ENCODE results near the gene SYNE4.

Gene SYNE4

DNA sequence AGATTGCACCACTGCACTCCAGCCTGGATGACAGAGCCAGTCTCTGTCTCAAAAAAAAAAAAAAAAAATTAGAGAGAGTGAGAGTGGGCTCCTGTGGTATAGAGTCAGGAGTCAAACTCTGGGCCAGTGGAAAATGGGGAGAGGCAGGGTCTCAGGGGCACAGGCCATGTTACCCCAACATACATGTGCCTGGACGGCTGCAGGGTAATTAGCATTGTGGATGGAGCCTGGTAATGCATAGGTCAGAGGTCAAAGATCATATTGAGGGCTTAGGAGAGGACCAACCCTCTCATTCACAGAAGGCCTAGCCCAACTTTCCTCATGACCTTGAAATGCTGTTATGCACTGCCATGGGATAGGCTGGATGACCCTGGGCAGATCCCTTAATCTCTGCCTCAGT lies 16.9 kb upstream of the SYNE4 start:
- DNase-seq (ENCODE audit: low read depth, low spot score): no peak
- Histone ChIP-seq H3K4me3 (ENCODE audit: low read length) (no peak overlapping the region), H3K4me1 (ENCODE audit: control insufficient read depth, insufficient read depth, low read length) (no peaks in the 10 kb centered on the region; the same call in 1 of the 2 replicates), H3K9me3 (ENCODE audit: control insufficient read depth, insufficient read depth, low read length) (no peaks in the 10 kb centered on the region), H3K27ac (ENCODE audit: low read length) (no peak overlapping the region), H3K36me3 (ENCODE audit: control insufficient read depth, insufficient read depth, low read length) (peaks cover 8% of the 10 kb centered on the region), H3K27me3 (ENCODE audit: control insufficient read depth, insufficient read depth, low read length) (no peaks in the 10 kb centered on the region)
- WGBS (ENCODE audit: insufficient coverage, insufficient read length): no CpG with 5 or more reads among the region's 1 CpG

DNA sequence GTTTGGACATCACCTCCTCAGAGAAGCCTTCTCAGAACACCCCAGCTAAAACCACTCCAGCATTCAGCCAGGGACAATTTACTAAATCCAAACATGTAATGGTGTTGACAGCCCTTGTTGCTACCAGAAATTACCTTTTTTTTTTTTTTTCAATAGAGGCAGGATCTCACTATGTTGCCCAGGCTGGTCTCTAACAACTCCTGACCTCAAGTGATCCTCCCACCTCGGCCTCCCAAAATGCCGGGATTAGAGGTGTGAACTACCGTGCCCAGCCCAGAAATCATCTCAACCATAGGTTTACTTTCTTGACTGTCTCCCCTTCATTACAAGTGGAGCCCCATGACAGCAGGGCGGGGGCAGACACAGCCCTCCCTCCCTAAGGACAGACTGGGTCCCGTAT lies 14.8 kb upstream of the SYNE4 start:
- no peaks in the 10 kb centered on the region for H3K27me3 ChIP-seq (ENCODE audit: control insufficient read depth, insufficient read depth, low read length)
- no peak for DNase-seq (ENCODE audit: low read depth, low spot score)
- no peak overlapping the region for H3K4me3 ChIP-seq (ENCODE audit: low read length)
- no peak overlapping the region for H3K27ac ChIP-seq (ENCODE audit: low read length)
- WGBS (ENCODE audit: insufficient coverage, insufficient read length): no CpG with 5 or more reads among the region's 5 CpGs
- no peaks in the 10 kb centered on the region; the same call in 1 of the 2 replicates for H3K4me1 ChIP-seq (ENCODE audit: control insufficient read depth, insufficient read depth, low read length)
- peaks cover 8% of the 10 kb centered on the region for H3K36me3 ChIP-seq (ENCODE audit: control insufficient read depth, insufficient read depth, low read length)
- H3K9me3 ChIP-seq (ENCODE audit: control insufficient read depth, insufficient read depth, low read length): no peaks in the 10 kb centered on the region

DNA sequence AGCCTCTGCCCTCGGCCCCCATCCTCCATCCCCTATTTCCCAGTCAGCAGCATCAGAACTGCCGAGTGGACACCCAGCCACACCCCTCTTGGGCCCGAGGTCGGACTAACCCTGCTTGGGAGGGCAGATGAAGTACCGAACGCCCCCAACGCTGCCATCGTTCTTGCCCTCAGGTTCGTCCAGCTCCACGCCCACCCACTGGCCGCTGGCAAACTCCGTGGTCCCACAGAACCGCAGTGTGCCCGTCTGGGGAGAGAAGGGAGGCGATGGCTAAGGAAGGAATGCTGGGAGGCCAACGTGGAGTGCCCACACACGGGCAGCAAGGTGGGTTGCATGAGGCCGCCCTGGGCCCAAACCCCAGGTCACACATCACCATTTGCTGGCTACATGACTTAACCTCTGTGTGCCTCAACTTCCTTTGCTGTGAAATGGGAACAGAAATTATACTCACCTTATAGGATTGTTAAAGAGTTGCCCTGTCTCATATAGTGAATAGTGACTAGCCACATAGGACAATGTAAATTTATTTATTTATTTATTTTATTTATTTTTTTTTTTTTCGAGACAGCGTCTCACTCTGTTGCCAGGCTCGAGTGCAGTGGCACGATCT lies 10.6 kb upstream of the SYNE4 start:
- WGBS (ENCODE audit: insufficient coverage, insufficient read length): no CpG with 5 or more reads among the region's 22 CpGs
- Histone ChIP-seq H3K27ac (ENCODE audit: low read length) (no peak overlapping the region), H3K4me3 (ENCODE audit: low read length) (no peak overlapping the region), H3K36me3 (ENCODE audit: control insufficient read depth, insufficient read depth, low read length) (peaks cover 9% of the 10 kb centered on the region), H3K27me3 (ENCODE audit: control insufficient read depth, insufficient read depth, low read length) (no peaks in the 10 kb centered on the region), H3K4me1 (ENCODE audit: control insufficient read depth, insufficient read depth, low read length) (no peaks in the 10 kb centered on the region), H3K9me3 (ENCODE audit: control insufficient read depth, insufficient read depth, low read length) (no peaks in the 10 kb centered on the region)
- no peak for DNase-seq (ENCODE audit: low read depth, low spot score)

DNA sequence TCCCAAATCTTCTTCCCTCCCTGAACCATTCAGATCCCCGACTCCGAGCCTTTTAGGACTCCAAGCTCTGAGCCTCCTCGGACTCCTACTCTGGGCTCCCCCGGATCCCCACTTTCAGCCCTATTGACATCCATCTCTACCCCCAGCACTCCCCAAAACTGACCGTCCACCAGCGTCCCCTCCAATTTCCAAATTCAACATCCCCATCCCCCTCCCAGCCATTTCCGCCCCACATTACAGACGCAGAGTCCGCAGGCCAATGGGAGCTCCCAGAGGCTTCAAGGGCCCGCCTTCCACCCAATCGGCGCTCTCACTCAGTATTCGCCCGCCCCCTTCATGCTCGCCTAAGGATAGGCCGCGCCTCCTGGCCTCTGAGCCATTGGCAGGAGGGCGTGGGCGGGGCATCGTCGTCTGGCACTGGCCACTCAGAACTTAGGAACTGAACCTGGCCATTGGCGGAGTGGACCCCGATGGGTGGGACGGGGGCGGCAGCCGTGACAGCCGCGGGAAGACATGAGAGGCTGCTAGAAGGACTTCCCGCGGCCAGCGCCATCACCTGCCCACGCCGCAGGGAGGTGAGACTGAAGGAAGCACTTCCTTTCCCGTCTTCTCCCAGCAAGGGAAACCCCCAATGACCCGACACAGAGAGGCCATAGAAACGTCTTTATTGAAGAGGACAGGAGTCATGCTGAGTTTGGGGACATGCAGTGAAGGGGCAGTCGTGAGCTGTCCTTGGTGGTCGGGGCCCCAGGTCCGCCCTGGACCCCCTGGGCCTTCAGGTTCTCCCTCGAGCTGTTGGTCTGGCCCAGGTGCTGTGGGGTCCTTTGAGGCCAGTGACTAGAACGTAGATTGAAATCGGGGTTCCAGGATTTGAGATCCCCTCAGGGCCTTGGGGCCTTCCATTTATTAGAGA lies 5.7 kb upstream of the SYNE4 start, which contains the start of gene ALKBH6:
TSS of gene ALKBH6 (minus strand) at position 202 of the 913 bp plus-strand sequence. CDS start 816 bp downstream, outside the sequence.
- Histone ChIP-seq H3K27ac (ENCODE audit: low read length) (no peak within 1 kb of the TSS), H3K27me3 (ENCODE audit: control insufficient read depth, insufficient read depth, low read length) (no peaks in the 10 kb centered on the region), H3K9me3 (ENCODE audit: control insufficient read depth, insufficient read depth, low read length) (no peaks in the 10 kb centered on the region), H3K4me1 (ENCODE audit: control insufficient read depth, insufficient read depth, low read length) (0 out of 2 replicates have a peak, but pooled peaks cover 2% of the 10 kb centered on the region), H3K36me3 (ENCODE audit: control insufficient read depth, insufficient read depth, low read length) (0 out of 2 replicates have a peak, but pooled peaks cover 3% of the 10 kb centered on the region), H3K4me3 (ENCODE audit: low read length) (peak within 1 kb of the TSS; percentile 83; the same call in 1 of the 2 replicates)
- no CpG with 5 or more reads among the region's 42 CpGs for WGBS (ENCODE audit: insufficient coverage, insufficient read length)
- peak; percentile 93 for DNase-seq (ENCODE audit: low read depth, low spot score)

DNA sequence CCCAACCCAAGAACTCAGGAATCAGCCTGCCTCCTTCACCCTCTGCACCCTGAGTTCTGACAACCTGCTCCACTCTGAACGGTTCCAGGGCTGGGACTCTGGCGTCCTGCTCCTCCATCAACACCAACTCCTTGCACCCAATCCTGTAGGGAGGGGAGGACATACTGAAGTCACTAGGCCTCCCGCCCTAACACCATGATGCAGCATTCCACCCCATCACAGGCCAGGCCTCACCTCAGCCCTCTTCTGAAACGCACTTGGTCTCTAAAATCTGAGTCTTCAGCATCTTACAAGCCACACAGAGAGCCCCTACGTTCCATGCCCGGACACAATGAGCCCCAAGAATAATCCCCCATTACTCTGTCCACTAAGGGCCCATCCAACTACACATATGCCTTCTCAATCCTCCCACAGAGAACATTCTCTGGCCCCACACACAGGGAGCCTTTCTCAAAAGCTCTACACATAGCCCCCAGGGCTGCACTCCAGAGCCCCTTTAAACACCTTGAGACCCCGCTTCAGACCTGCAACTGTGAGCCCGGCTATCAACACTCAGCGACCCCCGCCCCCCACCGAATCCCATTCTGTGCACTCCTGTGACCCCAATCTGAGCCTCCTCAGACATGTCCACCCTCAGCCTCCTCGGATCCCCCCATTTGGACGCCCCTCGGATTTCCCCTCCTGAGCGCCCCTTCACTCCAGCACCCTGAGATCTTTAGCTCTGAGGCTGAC lies 4.8 kb upstream of the SYNE4 start:
- no peaks in the 10 kb centered on the region for H3K27me3 ChIP-seq (ENCODE audit: control insufficient read depth, insufficient read depth, low read length)
- peak overlapping the region; percentile 83; the same call in 1 of the 2 replicates for H3K4me3 ChIP-seq (ENCODE audit: low read length)
- H3K36me3 ChIP-seq (ENCODE audit: control insufficient read depth, insufficient read depth, low read length): 0 out of 2 replicates have a peak, but pooled peaks cover 3% of the 10 kb centered on the region
- no peaks in the 10 kb centered on the region for H3K9me3 ChIP-seq (ENCODE audit: control insufficient read depth, insufficient read depth, low read length)
- no peak for DNase-seq (ENCODE audit: low read depth, low spot score)
- H3K4me1 ChIP-seq (ENCODE audit: control insufficient read depth, insufficient read depth, low read length): 0 out of 2 replicates have a peak, but pooled peaks cover 2% of the 10 kb centered on the region
- no CpG with 5 or more reads among the region's 15 CpGs for WGBS (ENCODE audit: insufficient coverage, insufficient read length)
- no peak overlapping the region for H3K27ac ChIP-seq (ENCODE audit: low read length)

DNA sequence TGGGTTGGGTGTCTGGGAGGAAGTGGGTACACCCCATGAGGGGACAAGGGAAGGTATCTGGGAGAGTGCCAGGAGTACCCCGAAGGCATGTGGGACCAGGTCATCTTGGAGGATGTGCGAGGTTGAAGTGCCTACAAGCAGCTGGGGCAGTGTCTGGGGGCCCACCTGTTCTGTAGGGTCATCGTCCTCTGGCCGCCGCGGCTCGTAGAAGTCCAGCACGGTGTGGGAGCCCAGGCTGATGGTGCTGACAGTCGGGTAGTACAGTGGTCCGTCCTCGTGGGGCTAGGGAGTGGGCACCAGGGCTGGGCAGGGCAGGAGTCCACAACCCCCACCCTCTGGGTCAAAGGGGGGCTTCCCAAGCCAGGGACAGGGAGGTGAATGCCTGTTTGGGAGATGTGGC lies 1.8 kb upstream of the SYNE4 start:
- Histone ChIP-seq H3K9me3 (ENCODE audit: control insufficient read depth, insufficient read depth, low read length) (no peaks in the 10 kb centered on the region), H3K4me1 (ENCODE audit: control insufficient read depth, insufficient read depth, low read length) (peaks cover 2% of the 10 kb centered on the region; the same call in 1 of the 2 replicates), H3K4me3 (ENCODE audit: low read length) (no peak overlapping the region), H3K36me3 (ENCODE audit: control insufficient read depth, insufficient read depth, low read length) (no peaks in the 10 kb centered on the region), H3K27ac (ENCODE audit: low read length) (no peak overlapping the region), H3K27me3 (ENCODE audit: control insufficient read depth, insufficient read depth, low read length) (no peaks in the 10 kb centered on the region)
- DNase-seq (ENCODE audit: low read depth, low spot score): no peak
- no CpG with 5 or more reads among the region's 11 CpGs for WGBS (ENCODE audit: insufficient coverage, insufficient read length)

DNA sequence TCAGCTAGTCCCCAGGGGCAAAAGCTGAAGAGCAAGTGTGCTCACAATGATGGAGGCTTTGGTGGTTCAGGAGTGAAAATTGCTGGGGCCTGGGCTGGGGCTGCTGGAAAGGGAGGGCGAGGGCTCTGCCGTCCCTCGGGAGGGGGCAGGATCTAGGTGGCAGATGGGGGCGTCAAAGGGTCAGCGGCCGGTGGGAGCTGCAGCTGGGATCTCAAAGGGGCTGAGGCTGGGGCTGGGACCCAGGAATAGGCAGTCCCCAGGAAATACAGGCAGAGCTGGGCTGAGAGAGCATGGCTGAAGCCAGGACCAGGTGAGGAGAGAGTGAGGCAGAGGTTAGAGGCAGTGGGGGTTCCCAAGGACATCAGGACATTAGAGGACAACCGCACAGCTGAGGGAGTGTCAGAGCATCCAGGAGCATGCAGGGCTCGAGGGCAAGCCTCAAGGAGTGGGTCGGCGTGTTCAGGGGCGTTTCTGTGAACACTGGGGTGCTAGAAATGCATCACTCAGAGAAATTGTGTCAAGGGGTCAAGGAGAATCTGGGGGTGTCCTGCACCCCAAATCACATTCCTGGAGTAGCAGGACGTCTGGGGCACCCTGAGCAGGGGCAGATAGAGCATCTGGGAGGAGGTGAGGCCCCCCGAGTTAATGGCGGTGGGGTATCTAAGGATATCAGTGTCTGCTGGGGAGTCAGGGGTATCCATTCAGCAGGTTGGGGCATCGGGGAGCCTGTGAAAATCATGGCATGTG lies 1.2 kb upstream of the SYNE4 start:
- H3K4me1 ChIP-seq (ENCODE audit: control insufficient read depth, insufficient read depth, low read length): peaks cover 2% of the 10 kb centered on the region; the same call in 1 of the 2 replicates
- no peaks in the 10 kb centered on the region for H3K9me3 ChIP-seq (ENCODE audit: control insufficient read depth, insufficient read depth, low read length)
- H3K36me3 ChIP-seq (ENCODE audit: control insufficient read depth, insufficient read depth, low read length): peaks cover 2% of the 10 kb centered on the region; the same call in 1 of the 2 replicates
- WGBS (ENCODE audit: insufficient coverage, insufficient read length): no CpG with 5 or more reads among the region's 15 CpGs
- no peak overlapping the region for H3K27ac ChIP-seq (ENCODE audit: low read length)
- no peak for DNase-seq (ENCODE audit: low read depth, low spot score)
- H3K4me3 ChIP-seq (ENCODE audit: low read length): peak overlapping the region; percentile 51; the same call in 1 of the 2 replicates
- H3K27me3 ChIP-seq (ENCODE audit: control insufficient read depth, insufficient read depth, low read length): no peaks in the 10 kb centered on the region

DNA sequence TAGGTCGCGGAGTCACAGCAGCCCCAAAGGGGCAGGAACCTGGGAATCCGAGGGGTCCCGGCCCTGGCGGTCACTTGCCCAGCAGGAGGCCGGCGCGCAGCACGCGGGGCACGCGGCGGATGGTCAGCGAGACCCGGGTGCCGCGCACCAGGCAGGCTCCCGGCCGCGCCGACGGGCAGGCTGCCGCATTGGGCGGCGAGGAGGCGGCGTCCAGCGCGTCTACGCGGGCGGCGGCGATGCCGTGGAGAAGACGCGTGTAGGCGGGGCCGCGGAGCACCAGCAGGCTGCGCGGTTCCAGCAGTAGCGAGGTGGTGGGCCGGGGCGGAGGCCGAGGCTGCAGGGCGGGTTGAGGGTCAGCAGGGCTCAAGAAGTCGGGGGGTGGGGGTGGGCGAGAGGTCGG lies 607 bp upstream of the SYNE4 start:
- no peaks in the 10 kb centered on the region for H3K9me3 ChIP-seq (ENCODE audit: control insufficient read depth, insufficient read depth, low read length)
- peak overlapping the region; percentile 51; the same call in 1 of the 2 replicates for H3K4me3 ChIP-seq (ENCODE audit: low read length)
- no peaks in the 10 kb centered on the region for H3K27me3 ChIP-seq (ENCODE audit: control insufficient read depth, insufficient read depth, low read length)
- no CpG with 5 or more reads among the region's 50 CpGs for WGBS (ENCODE audit: insufficient coverage, insufficient read length)
- no peak overlapping the region for H3K27ac ChIP-seq (ENCODE audit: low read length)
- H3K36me3 ChIP-seq (ENCODE audit: control insufficient read depth, insufficient read depth, low read length): peaks cover 6% of the 10 kb centered on the region; the same call in 1 of the 2 replicates
- peaks cover 2% of the 10 kb centered on the region; the same call in 1 of the 2 replicates for H3K4me1 ChIP-seq (ENCODE audit: control insufficient read depth, insufficient read depth, low read length)
- DNase-seq (ENCODE audit: low read depth, low spot score): no peak

DNA sequence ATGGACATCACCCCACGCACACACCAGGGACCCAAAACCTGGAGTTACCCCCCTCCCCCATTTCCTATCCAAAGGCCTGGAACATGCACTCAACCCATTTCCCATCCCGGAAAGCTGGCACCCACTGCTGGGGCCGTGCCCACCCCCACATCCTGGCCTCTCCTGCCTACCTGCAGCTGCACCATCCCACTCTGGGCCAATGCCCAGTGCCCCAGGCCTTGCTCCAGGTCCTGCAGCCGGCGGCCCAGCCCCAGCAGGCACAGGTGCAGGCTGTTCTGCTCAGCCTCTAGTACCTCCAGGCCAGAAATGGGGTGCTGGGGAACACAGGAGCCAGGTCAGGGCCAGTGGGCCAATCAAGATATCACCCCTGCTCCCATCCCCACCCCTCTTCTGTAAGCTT lies 1.7 kb downstream of the SYNE4 start:
- H3K4me1 ChIP-seq (ENCODE audit: control insufficient read depth, insufficient read depth, low read length): no peaks in the 10 kb centered on the region; the same call in 1 of the 2 replicates
- WGBS (ENCODE audit: insufficient coverage, insufficient read length): no CpG with 5 or more reads among the region's 5 CpGs
- no peaks in the 10 kb centered on the region for H3K27me3 ChIP-seq (ENCODE audit: control insufficient read depth, insufficient read depth, low read length)
- no peak for DNase-seq (ENCODE audit: low read depth, low spot score)
- H3K4me3 ChIP-seq (ENCODE audit: low read length): no peak overlapping the region
- H3K36me3 ChIP-seq (ENCODE audit: control insufficient read depth, insufficient read depth, low read length): peaks cover 8% of the 10 kb centered on the region; the same call in 1 of the 2 replicates
- H3K27ac ChIP-seq (ENCODE audit: low read length): no peak overlapping the region
- no peaks in the 10 kb centered on the region for H3K9me3 ChIP-seq (ENCODE audit: control insufficient read depth, insufficient read depth, low read length)
